C4-2B (cell line): ENCODE results near the gene ART1.

Source experiments
- ZFX ChIP-seq: fragments of 450-650 bp; IDR thresholded peaks from 2 replicates; pipeline ENCODE4 v1.6.1; 2017
- TF ChIP-seq, protein P1 (sequence below): fragments of 450-650 bp; conservative IDR thresholded peaks from 2 replicates; pipeline ENCODE4 v1.5.1; 2017; ENCODE audit warnings: mild to moderate bottlenecking

DNA sequence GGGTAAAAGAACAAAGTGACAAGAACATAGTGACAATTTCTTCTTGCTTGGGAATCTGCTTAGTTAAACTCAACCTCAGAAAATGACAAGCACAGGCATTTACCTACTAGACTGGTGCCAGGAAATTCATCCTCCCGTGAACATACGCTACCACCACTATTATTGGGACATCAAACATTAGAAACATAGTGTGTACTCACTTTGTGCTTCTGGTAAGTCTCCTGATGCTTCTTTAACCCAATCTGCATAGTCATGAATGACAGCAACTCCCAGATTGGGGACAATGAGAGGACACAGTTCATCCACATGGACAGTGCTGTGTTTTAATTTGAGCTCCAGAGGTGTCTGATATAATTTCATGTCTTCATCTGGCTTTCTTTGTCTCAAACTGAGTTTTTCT lies 55.5 kb downstream of the ART1 start:
- TF ChIP-seq, protein P1, sequence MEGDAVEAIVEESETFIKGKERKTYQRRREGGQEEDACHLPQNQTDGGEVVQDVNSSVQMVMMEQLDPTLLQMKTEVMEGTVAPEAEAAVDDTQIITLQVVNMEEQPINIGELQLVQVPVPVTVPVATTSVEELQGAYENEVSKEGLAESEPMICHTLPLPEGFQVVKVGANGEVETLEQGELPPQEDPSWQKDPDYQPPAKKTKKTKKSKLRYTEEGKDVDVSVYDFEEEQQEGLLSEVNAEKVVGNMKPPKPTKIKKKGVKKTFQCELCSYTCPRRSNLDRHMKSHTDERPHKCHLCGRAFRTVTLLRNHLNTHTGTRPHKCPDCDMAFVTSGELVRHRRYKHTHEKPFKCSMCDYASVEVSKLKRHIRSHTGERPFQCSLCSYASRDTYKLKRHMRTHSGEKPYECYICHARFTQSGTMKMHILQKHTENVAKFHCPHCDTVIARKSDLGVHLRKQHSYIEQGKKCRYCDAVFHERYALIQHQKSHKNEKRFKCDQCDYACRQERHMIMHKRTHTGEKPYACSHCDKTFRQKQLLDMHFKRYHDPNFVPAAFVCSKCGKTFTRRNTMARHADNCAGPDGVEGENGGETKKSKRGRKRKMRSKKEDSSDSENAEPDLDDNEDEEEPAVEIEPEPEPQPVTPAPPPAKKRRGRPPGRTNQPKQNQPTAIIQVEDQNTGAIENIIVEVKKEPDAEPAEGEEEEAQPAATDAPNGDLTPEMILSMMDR = no peak
- TF ChIP-seq ZFX = no peak
